Measurements from ENCODE around the gene TMEM222.

Gene TMEM222

DNA sequence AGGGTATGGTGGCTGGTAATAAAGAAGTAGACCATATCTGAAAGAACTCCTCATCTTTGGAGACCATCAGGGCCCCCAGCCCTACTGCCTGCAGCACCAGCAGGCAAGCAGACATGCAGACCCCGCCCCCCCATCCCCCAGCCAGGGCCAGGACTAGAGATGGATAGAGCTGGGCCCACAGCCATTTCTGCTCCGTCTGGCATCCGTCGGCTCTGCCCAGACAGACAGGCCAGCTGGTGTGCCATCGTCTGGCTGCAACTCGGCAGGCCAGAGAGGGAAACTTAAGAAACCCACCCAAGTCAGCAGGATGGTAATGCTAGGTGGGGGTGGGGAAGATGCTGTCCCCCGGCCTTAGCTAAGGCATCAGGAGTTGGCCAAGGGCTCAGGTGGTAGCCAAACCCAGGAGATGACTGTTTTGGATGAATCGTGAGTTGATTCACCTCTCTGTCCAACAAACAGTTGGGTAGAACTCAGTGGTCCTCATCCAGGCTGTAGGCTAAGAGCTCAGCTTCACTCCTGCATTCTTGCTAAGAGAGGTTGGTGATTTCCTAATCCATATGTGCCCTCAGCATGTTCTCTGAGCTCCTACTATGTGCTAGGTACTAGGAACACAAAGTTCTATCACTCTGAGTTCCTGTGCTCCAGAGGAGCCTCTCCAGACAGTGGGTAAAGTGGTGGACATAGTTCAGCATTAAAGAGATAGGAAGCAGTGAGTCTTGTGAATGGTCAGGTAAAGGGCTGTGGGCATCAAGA lies 23.2 kb upstream of the TMEM222 start:
- H3K27ac ChIP-seq: peak overlapping the region; percentile 87
- H3K4me3 ChIP-seq (ENCODE audit: low read depth, low read length): no peak overlapping the region
- no peaks in the 10 kb centered on the region for H3K27me3 ChIP-seq (replicated peaks)
- in situ Hi-C loops (cut with HindIII; ENCODE audit: low pct_ligation_motif_present, low sequenced_read_pairs): no loop called here
- TF ChIP-seq CTCF (IDR thresholded peaks at IDR 0.05; ENCODE audit: low read depth, low read length, missing control alignments): no peak
- no peak for DNase-seq
- H3K36me3 ChIP-seq (replicated peaks): peaks cover 7% of the 10 kb centered on the region

- H3K36me3 ChIP-seq (replicated peaks): peaks cover under 1% of the 10 kb centered on the region
- no peaks in the 10 kb centered on the region for H3K27me3 ChIP-seq (replicated peaks)
- no peak for TF ChIP-seq CTCF (IDR thresholded peaks at IDR 0.05; ENCODE audit: low read depth, low read length, missing control alignments)
- no peak overlapping the region for H3K4me3 ChIP-seq (ENCODE audit: low read depth, low read length)
- peak; percentile 99 for DNase-seq
- in situ Hi-C loops (cut with HindIII; ENCODE audit: low pct_ligation_motif_present, low sequenced_read_pairs): no loop called here
- peak overlapping the region; percentile 87 for H3K27ac ChIP-seq
Observed at GRCh38 chr1:27299385-27300271, 22.3 kb upstream of the TMEM222 start.

- H3K27ac ChIP-seq: peak overlapping the region; percentile 87
- in situ Hi-C loops (cut with HindIII; ENCODE audit: low pct_ligation_motif_present, low sequenced_read_pairs): no loop called here
- no peak overlapping the region for H3K4me3 ChIP-seq (ENCODE audit: low read depth, low read length)
- no peaks in the 10 kb centered on the region for H3K27me3 ChIP-seq (replicated peaks)
- no peaks in the 10 kb centered on the region for H3K36me3 ChIP-seq (replicated peaks)
- TF ChIP-seq CTCF (IDR thresholded peaks at IDR 0.05; ENCODE audit: low read depth, low read length, missing control alignments): peak; percentile 98
- DNase-seq: peak; percentile 87
Observed at GRCh38 chr1:27300341-27301051, 21.5 kb upstream of the TMEM222 start.

DNA sequence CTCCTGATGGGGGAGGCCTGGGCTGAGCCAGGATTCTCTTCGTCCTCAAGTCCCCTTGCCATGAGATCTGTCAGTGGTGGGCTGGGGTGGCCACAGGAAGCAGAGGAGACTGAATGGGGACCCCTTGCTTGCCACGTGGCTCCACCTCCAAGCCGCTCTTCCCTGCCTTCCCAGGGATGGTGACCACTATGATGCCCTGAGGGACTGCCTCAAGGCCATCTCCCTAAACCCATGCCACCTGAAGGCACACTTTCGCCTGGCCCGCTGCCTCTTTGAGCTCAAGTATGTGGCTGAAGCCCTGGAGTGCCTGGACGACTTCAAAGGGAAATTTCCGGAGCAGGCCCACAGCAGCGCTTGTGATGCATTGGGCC lies 20.9 kb upstream of the TMEM222 start:
- no peak for TF ChIP-seq CTCF (IDR thresholded peaks at IDR 0.05; ENCODE audit: low read depth, low read length, missing control alignments)
- Histone ChIP-seq H3K27ac (peak overlapping the region; percentile 21), H3K36me3 (replicated peaks) (no peaks in the 10 kb centered on the region), H3K4me3 (ENCODE audit: low read depth, low read length) (no peak overlapping the region), H3K27me3 (replicated peaks) (no peaks in the 10 kb centered on the region)
- in situ Hi-C loops (cut with HindIII; ENCODE audit: low pct_ligation_motif_present, low sequenced_read_pairs): no loop called here
- no peak for DNase-seq

GRCh38 chr1:27301582-27302199 lies 20.3 kb upstream of the TMEM222 start:
- Histone ChIP-seq H3K4me3 (ENCODE audit: low read depth, low read length) (no peak overlapping the region), H3K27me3 (replicated peaks) (no peaks in the 10 kb centered on the region), H3K27ac (no peak overlapping the region), H3K36me3 (replicated peaks) (no peaks in the 10 kb centered on the region)
- no peak for TF ChIP-seq CTCF (IDR thresholded peaks at IDR 0.05; ENCODE audit: low read depth, low read length, missing control alignments)
- in situ Hi-C loops (cut with HindIII; ENCODE audit: low pct_ligation_motif_present, low sequenced_read_pairs): no loop called here
- no peak for DNase-seq
